Renal pelvis (tissue), 12 donors: Measurements from ENCODE around the gene MSI2. TPM values are rescaled to one million over a fixed set of nuclear protein-coding genes. Genes with fewer than 3 reads are reported as not detected.
"Not testable (repeated sequence)": the region's sequence is repeated elsewhere in the genome, so short reads cannot be mapped to it uniquely, and the experiment has no call there.

Experiments
- DNase-seq: peaks from one replicate; pipeline ENCODE4 v3.0.0-alpha.2; 2013
- long read RNA-seq, 16 experiments: transcript quantifications; one replicate each; lab custom pipeline, GENCODE V29; 2026
- polyA plus RNA-seq, 3 donors: library from polyadenylated mRNA; unstranded; fragments of 120-200 nt; gene quantifications; one replicate each; pipeline ENCODE4 v1.2.1, GENCODE V29; 2013; ENCODE audit not compliant: insufficient read length in 3 of 3

The MSI2 gene
- 100 to 1,000 TPM in 1 of 3 donors, 10 to 100 TPM in 2; 79.4 to 105 (median 95.5) TPM for polyA plus RNA-seq
- long read RNA-seq, donor 1, full-length matches to known transcripts, result 8 of 22 reads
- long read RNA-seq, donor 1, partial matches to known transcripts, result 14 of 22 reads
- long read RNA-seq, donor 1, other reads (novel, unspliced or antisense), result 0 of 22 reads
- long read RNA-seq, donor 2, full-length matches to known transcripts, result 5 of 19 reads
- long read RNA-seq, donor 2, partial matches to known transcripts, result 14 of 19 reads
- long read RNA-seq, donor 2, other reads (novel, unspliced or antisense), result 0 of 19 reads
- long read RNA-seq, donor 3, full-length matches to known transcripts, result 7 of 21 reads
- long read RNA-seq, donor 3, partial matches to known transcripts, result 14 of 21 reads
- long read RNA-seq, donor 3, other reads (novel, unspliced or antisense), result 0 of 21 reads
- long read RNA-seq, donor 4, full-length matches to known transcripts, result 11 of 11 reads
- long read RNA-seq, donor 4, partial matches to known transcripts, result 0 of 11 reads
- long read RNA-seq, donor 4, other reads (novel, unspliced or antisense), result 0 of 11 reads
- long read RNA-seq, donor 5, partial matches to known transcripts, result 11 of 12 reads
- long read RNA-seq, donor 5, other reads (novel, unspliced or antisense), result 0 of 12 reads
- long read RNA-seq, donor 6, full-length matches to known transcripts, result 6 of 39 reads
- long read RNA-seq, donor 6, partial matches to known transcripts, result 33 of 39 reads
- long read RNA-seq, donor 6, other reads (novel, unspliced or antisense), result 0 of 39 reads
- long read RNA-seq, donor 7, full-length matches to known transcripts, result 6 of 28 reads
- long read RNA-seq, donor 7, partial matches to known transcripts, result 16 of 28 reads
- long read RNA-seq, donor 7, other reads (novel, unspliced or antisense), result 6 of 28 reads
- long read RNA-seq, donor 8, full-length matches to known transcripts, result 3 of 3 reads
- long read RNA-seq, donor 8, partial matches to known transcripts, result 0 of 3 reads
- long read RNA-seq, donor 8, other reads (novel, unspliced or antisense), result 0 of 3 reads
- long read RNA-seq, donor 9, full-length matches to known transcripts, result 5 of 25 reads
- long read RNA-seq, donor 9, partial matches to known transcripts, result 20 of 25 reads
- long read RNA-seq, donor 9, other reads (novel, unspliced or antisense), result 0 of 25 reads
- long read RNA-seq, donor 10, full-length matches to known transcripts, result 10 of 25 reads
- long read RNA-seq, donor 10, partial matches to known transcripts, result 15 of 25 reads
- long read RNA-seq, donor 10, other reads (novel, unspliced or antisense), result 0 of 25 reads
- long read RNA-seq, donor 11, full-length matches to known transcripts, result 2 of 2 reads
- long read RNA-seq, donor 11, partial matches to known transcripts, result 0 of 2 reads
- long read RNA-seq, donor 11, other reads (novel, unspliced or antisense), result 0 of 2 reads
- long read RNA-seq, donor 12, full-length matches to known transcripts, result 13 of 34 reads
- long read RNA-seq, donor 12, partial matches to known transcripts, result 21 of 34 reads
- long read RNA-seq, donor 12, other reads (novel, unspliced or antisense), result 0 of 34 reads
- long read RNA-seq, donor 13, full-length matches to known transcripts, result 7 of 7 reads
- long read RNA-seq, donor 13, partial matches to known transcripts, result 0 of 7 reads
- long read RNA-seq, donor 13, other reads (novel, unspliced or antisense), result 0 of 7 reads
- long read RNA-seq, donor 14, result 0 reads
- long read RNA-seq, donor 15, result 0 reads
- long read RNA-seq, donor 16, full-length matches to known transcripts, result 7 of 14 reads
- long read RNA-seq, donor 16, partial matches to known transcripts, result 7 of 14 reads
- long read RNA-seq, donor 16, other reads (novel, unspliced or antisense), result 0 of 14 reads

DNA sequence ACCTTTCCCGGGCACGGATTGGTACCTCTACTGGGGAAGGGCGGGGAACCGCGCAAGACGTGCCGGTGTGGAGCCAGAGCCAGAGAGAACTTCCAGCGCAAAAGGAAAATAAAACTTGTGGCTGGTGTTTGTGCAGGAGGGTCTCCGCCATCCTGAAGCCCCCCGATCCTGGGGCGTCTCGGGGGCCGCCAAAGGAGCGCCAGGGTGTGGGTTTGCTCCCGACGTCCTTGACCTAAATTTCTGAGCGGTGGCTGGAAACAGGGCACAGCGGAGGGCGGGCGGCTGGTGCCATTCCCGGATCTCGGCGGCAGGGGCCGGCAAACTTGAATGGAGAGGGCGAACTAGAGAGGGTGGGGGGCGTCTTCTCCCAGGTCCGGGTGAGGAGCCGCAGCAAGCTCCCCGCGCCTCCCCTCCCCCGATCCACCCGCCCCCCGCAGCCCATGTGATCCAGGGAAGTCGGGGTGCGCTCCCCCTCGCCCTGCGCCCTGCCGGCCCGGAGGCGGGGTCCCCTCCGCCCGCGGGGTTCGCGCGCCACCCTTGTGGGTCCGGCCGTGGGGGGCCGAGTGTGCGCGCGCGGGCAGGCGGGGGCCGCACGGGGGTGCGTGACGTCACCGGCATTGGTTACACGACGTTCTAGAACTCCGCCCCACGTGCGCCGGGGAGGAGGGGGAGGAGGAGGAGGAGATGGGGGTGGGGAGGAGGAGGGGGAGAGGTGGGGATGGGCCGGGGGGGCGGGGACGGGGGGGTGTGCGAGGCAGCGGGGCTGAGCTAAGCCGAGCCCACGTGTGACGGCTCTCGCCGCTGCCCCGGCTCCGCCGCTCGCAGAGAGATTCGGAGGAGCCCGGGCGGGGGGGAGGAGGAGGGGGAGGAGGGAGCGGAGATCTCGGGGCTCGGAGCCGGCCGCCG, at the start of gene MSI2:
MSI2 (plus strand) TSS at position 748 of the 906 bp plus-strand sequence. CDS start 220 bp downstream, outside the sequence.
- peak; percentile 89 for DNase-seq

DNA sequence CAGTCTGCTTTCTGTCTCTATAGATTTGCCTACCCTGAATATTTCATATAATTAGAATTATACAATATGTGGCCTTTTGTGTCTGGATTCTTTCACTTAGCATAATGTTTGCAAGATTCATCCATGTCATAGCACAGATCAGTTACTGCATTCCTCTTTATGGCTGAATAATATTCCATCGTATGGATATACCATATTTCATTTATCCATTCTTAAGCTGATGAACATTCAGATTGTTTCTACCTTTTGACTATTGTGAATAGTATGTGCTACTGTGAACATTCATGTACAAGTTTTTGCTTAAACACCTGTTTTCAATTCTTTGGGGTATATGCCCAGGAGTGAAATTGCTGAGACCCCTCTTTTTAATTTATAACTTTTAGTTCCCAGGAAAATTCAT, 49.4 kb upstream of the MSI2 start:
- DNase-seq, result no peak

DNA sequence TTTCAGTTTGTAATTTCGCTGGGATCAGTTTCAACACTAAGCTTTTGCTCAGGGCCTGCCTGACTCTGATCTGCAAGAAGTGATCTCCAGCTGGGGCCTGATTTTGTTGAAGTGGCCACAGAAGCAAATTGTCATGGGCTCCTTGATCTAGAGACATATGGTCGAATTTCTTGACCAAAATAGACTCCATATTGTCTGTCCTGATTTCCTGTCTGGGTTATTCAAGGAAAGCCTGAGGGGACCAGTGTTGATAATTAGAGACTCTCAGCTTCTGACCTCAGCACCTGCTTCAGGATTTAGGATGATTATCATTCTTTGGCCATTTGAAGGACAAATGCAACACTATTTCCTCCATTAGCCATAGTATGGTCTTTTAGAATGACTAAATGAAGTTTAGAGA, 48.9 kb upstream of the MSI2 start:
- no peak for DNase-seq

DNA sequence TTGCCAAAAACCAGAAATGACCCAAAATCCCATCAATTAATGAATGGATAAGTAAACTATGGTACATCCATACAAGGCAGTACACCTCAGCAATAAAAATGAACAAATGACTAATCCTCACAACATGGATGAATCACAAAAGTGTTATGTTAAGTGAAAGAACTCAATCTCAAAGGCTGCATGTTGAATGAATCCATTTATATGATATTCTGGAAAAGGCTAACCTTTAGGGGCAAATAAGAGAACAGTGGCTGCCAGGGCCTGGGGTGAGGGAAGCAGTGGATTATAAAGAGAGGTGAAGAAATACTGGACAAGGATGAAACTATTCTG, 46.1 kb upstream of the MSI2 start:
- DNase-seq, result no peak

DNA sequence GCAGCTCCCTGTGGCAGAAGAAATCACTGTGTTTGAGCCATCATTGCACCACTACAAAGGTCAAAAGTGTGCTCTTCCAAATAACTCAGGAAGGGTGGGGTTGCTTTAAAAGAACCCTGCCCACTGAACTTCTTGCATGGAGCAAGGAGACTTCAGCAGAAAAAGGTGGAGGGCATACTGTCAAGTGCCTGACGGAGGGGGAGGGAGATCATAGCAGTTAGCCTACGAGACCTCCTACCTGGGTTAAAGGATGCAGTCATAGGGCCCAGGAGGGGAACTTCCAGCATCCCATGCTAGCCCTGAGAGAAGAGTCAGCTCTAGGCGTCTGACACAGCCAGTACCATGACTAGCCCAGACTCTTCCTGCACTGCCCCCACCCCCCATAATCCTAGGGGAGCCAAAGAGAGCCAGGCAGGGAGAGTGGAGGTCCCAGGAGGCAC, 45.3 kb upstream of the MSI2 start:
- DNase-seq, result no peak

DNA sequence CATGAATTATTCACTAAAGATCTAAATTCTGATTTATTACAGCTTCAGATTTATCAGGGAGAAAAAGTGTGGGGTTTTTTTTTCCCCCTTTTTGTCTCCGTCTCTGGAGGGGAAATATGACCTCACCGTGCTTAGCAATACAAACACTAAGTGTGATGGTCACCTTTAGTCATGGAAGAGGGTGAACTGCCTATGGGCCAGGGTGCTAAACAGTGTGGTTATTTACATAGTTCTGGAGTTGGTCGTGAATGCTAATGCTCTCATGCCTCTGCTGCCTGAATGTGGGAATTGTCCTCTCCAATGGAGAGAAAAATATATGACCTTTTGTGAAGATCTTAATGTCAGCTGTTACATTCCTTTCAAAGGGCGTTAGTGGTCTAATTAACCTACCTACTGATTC, 44.8 kb upstream of the MSI2 start:
- DNase-seq, result no peak

DNA sequence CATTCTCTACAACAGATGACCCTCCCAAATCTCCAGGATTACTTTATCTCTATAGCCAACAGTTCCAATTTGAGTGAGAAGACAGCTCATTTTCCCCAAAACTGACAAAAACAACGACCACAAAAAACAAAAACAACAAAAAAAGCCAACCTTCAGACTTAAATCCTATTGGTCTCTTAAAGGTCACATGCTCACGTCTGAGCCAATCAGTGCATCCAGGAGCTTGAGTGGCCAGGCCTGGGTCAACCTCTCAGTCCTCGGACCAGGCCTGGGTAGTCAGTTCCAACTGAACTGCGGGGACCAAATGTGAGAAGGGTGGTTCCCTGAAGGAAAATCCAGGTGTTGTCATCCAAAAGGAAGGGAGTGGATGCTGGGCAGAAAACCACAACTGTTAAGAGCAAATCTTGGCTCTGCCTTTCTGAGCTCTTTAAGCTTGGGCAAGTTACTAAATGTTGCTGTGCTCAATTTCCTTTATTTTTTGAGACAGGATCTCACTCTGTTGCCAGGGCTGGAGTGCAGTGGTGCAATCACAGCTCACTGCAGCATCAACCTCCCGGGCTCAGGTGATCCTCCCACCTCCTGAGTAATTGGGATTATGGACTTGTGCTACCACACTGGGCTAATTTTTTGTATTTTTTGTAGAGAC, 43.0 kb upstream of the MSI2 start:
- no peak for DNase-seq

DNA sequence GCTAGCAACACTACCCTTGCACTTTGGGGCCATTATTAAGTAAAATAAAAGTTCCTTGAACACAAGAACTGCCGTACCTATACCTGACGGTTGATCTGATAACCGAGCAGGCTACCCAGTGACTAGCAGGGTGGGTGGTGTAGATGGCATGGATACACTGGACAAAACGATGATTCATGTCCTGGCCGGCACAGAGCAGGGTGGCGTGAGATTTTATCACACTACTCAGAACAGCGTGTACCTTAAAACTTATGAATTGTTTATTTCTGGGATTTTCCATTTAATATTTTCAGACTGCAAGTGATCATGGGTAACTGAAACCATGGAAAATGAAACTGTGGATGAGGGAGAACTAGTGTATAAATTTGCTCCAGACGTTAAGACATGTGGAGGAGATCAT, 41.0 kb upstream of the MSI2 start:
- DNase-seq, result no peak

DNA sequence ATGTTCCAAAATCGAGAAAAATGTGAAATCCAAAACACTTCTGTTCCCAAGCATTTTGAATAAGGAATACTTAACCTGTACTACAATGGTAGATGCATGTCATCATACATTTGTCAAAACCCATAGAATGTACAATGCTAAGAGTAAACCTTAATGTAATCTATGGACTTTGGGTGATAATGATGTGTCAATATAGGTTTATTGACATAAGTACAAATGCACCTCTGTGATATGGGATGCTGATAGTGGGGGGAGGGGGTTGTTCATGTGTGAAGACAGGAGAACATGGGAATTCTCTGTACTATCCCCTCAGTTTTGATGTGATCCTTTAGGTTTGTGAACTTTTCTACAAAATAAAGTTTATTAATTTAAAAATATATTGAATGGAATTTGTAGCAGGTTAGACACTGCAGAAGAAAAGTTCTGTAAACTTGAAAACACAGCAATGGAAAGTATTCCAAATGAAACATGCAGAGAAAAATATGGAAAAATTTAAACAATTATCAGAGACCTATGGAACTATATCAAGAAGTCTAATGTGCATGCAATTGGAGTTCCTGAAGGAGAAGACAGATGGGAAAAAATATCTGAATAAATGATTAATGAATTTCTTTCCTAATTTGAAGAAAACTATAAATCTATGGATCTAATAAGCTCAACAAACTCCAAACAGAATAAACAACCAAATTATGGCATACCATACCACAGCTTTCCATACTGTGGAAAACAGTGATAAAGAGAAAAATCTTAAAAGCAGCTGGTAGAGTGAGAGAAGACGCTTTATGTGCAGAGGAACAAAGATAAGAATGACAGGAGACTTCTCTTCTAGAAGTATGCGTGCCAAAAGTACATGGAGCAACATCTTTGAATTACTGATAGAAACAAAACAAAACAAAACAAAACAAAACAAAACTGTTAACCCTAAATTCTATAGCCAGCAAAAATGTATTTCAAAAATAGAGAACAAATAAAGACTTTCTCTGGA, 34.7 kb upstream of the MSI2 start:
- DNase-seq, result no peak

DNA sequence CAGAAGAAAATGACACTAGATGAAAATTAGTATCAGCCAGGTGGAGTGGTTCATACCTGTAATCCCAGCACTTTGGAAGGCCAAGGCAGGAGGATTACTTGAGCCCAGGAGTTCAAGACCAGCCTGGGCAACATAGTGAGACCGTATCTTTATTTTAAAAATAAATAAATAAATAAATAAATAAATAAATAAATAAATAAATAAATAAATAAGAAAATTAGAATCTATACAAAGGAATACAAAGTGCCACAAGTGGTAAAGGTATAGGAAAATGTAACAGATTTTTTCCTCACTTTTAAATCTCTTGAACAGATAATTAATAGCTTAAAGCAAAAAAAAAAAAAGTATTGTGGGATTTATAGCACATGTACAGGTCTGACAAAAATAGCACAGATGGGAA, 33.9 kb upstream of the MSI2 start:
- DNase-seq, result not testable (repeated sequence)

DNA sequence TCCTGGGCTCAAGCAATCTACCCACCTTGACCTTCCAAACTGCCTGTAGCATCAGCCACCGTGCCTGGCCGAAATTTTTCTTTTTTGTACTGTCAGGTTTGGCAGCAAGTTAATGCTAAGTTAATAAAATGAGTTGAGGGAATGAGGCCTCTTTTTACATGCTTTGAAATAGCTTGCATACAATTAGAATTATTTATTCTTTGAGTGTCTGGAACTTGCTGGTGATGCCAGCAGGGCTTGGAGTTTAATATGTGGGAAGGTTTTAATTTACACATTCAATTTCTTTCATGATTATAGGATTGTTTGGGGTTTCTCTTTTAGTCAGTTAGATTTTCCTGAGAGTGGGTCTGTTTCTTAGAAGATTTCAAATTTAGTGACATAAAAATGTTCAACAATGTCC, 31.2 kb upstream of the MSI2 start:
- no peak for DNase-seq

DNA sequence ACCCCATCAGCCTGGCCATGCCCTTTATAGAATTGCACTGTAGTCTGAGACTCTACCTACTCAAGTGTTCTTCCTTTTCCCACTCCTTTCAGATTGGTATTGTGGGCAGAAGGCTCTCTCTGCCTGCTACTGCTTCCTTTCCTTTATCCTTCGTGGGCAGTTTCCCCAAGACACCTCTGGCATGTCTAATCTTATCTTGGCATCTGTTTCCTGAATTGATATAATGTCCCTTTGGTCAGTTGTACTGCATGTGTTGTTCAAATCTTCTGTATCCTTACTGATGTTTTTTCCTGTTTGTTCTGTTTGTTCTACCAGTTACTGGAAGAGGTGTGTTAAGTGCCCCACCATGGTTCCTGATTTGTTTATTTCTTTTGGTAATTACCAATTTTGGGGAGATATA, 29.5 kb upstream of the MSI2 start:
- DNase-seq, result no peak

DNA sequence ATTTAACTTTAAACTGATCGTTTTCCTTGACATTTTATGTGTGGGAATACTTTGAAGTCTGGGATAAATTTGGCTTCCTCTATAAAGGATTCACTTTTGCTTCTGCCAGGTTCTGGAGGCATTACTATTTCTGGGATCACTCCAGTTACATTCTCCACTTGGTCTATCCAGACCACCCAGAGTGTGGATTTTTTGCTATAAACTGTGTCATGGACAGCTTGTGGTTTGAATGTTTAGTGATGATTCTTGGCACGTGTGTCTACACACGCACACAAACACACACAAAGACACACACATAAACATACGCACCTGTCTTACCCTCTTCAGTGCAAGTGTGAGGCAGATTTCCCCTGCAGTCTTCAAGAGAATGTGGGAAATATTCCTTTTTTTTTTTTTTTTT, 27.4 kb upstream of the MSI2 start:
- DNase-seq, result no peak

DNA sequence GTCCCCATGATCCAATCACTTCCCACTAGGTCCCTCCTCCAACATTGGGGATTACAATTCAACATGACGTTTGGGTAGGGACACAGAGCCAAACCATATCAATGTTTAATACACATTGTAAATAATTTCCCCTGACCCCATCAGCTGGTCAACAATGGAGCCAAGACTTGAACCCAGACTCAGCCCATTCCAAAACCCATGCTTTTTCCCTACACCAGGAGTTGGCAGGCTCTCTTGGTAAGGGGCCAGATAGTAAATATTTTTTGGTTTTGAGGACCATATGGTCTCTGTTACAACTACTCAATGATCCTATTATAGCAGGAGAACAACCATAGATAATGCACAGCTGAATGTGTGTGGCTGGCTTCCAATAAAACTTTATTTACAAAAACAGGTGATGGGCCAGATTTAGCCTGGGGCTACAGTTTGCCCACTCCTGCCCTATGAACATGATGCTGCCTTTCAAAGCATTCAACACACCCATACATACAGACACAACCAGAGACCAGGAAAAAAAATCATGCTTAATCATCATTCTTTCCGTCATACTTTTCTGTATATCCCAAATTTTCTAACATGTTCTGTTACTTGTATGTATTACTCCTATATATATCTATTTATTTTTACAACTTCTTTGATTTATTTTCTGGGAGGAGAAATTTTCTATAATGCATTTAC, 22.1 kb upstream of the MSI2 start:
- DNase-seq, result no peak

DNA sequence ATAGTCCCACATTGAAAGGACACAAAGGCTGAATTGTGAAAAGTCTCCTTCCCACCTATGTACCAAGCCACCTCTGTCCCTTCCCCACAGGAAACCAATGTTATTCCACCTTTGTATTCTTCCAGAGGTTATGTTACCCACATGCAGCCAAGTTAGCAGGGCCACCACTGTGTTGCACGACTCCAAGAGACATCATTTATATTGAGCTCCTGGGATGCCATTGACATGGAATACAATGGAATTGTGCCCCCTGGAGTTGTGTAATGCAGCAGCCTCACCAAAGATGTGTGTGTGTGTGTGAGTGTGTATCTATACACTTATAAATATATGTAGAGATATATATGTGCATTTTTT, 21.6 kb upstream of the MSI2 start:
- DNase-seq, result no peak

DNA sequence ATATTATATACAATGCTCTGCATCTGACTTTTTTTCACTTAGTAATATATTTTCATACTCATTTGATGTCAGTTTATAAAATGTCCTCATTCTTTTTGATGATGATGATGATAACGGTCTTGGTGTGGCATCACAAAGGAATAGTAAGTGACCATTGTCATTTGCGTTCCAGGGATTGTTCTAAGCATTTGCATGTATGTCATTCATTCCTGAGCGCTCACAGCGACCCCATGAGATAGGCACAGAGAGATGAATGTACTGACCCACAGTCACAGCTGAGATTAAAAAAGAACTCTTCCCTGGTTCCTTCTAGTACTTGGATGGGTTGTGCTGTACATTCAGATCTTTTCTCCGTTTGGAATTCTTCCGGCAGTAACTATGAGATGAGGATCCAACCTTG, 21.2 kb upstream of the MSI2 start:
- DNase-seq, result no peak

DNA sequence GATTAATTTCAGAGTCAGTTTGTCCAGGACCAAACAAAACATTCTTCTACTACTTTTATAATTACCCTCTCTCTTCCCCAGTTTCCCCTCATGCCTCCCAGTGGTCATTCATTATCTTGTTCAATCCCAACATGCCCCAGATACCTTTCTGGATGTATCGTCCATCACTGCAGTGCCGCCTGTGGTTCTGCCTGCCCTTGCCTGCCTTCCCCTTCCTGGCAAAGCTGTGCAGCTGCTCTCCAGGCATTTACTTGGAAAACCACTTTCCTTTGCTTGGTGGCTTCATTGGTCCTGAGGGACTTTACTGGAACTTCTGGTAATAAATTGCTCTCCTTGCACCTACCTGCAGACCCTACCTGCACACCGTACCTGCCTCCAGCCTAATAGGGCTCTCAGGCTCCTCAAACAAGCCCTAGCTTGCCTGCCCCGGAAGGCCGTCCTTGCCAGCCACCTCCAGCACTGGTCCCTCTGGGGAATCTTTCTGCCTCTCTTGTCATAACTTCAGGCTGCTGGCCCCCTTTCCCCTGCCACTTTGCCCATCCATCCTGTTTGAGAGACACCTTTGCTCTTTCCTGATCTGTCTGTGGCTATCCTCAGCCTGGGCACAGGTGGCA, 19.5 kb upstream of the MSI2 start:
- DNase-seq, result no peak
